ENCODE measurements around the gene UBR7.

Gene UBR7

DNA sequence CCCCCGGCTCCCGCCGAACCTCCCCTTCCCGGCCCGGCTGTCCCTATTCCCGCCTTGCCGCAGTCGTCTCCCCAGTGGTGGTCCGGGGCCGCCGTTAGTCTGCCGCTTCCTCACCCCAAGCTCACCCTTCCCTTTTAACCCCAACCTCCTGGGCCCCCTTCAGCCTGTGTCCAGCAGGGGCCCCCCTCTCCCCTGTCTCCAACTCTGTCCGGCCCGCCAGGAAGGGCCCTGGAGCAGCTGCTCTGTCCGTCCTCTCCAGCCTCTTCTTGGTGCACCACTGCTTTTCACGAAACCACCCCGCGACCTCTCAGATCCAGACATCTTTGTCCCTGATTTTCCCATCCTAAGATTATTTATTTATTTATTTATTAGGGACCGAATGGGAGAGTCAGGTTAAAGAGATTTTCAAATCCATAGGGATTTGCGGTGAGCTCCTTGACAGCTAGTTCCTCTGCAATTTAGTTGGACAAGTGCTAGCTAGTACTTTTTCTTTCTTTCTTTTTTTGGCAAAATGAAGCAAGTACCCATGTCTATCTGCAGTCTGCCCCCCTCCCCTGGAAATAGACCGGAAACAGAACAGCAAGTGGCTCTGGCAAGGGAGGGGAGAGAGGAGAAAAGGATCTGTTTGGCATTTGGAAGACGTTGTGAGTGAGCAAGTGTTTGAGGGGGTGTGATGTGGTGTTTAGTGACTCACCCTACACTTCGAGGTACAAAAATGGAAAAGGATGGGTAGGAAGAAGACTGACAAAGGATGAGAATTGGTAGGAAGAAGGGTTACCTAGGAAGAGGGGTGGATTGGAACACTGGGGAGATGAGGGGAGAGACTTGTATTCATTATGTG lies 632 bp downstream of the UBR7 start:
- peak; percentile 42 to 49 for DNase-seq (ENCODE audit: low read depth in 1 of 2, low spot score in 1 of 2)
- Histone ChIP-seq H3K4me3 (replicated peaks; ENCODE audit: insufficient read depth, low read length) (peak overlapping the region; percentile 74), H3K27ac (replicated peaks) (peak overlapping the region; percentile 78), H3K27me3 (ENCODE audit: insufficient read depth, poor library complexity, severe bottlenecking) (no peaks in the 10 kb centered on the region)
- TF ChIP-seq REST (IDR thresholded peaks at IDR 0.05; ENCODE audit: insufficient replicate concordance, low read depth) (no peak), SPI1 (IDR thresholded peaks at IDR 0.05; ENCODE audit: borderline replicate concordance, low read depth) (no peak), GABPA (IDR thresholded peaks at IDR 0.05; ENCODE audit: low read depth) (no peak), POLR2AphosphoS5 (IDR thresholded peaks at IDR 0.05; ENCODE audit: low read depth) (no peak)
- TF ChIP-seq, protein P1, sequence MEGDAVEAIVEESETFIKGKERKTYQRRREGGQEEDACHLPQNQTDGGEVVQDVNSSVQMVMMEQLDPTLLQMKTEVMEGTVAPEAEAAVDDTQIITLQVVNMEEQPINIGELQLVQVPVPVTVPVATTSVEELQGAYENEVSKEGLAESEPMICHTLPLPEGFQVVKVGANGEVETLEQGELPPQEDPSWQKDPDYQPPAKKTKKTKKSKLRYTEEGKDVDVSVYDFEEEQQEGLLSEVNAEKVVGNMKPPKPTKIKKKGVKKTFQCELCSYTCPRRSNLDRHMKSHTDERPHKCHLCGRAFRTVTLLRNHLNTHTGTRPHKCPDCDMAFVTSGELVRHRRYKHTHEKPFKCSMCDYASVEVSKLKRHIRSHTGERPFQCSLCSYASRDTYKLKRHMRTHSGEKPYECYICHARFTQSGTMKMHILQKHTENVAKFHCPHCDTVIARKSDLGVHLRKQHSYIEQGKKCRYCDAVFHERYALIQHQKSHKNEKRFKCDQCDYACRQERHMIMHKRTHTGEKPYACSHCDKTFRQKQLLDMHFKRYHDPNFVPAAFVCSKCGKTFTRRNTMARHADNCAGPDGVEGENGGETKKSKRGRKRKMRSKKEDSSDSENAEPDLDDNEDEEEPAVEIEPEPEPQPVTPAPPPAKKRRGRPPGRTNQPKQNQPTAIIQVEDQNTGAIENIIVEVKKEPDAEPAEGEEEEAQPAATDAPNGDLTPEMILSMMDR (IDR thresholded peaks at IDR 0.05; ENCODE audit: insufficient read depth, low read length), result no peak

- no peak overlapping the region for H3K27ac ChIP-seq (replicated peaks)
- TF ChIP-seq POLR2AphosphoS5 (IDR thresholded peaks at IDR 0.05; ENCODE audit: low read depth) (no peak), REST (IDR thresholded peaks at IDR 0.05; ENCODE audit: insufficient replicate concordance, low read depth) (no peak), GABPA (IDR thresholded peaks at IDR 0.05; ENCODE audit: low read depth) (no peak), SPI1 (IDR thresholded peaks at IDR 0.05; ENCODE audit: borderline replicate concordance, low read depth) (no peak)
- TF ChIP-seq, protein P1 (IDR thresholded peaks at IDR 0.05; ENCODE audit: insufficient read depth, low read length), result no peak
- DNase-seq (ENCODE audit: low read depth in 1 of 2, low spot score in 1 of 2), result no peak
- no peaks in the 10 kb centered on the region for H3K27me3 ChIP-seq (ENCODE audit: insufficient read depth, poor library complexity, severe bottlenecking)
- no peak overlapping the region for H3K4me3 ChIP-seq (replicated peaks; ENCODE audit: insufficient read depth, low read length)
Measured at GRCh38 chr14:93212432-93212831, 5.4 kb downstream of the UBR7 start.

DNA sequence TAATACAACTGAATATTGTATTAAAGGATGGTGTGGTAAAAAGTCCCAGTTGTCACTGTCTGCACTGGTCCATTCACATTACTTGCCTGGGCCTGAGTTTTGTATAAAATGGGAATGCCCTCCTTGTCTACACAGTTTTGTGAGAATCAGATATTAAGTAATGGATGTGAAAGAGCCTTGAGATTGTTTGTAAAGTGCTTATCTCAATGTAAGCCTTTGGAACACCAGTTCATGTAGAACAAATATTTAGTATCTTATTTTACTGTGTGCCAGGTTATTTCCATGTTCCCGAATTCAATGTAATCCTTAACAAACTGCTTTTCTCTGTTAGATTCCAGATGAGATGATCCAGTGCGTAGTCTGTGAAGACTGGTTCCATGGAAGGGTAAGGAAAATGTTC lies 7.5 kb downstream of the UBR7 start:
- H3K27ac ChIP-seq (replicated peaks), result no peak overlapping the region
- no peak for DNase-seq (ENCODE audit: low read depth in 1 of 2, low spot score in 1 of 2)
- H3K4me3 ChIP-seq (replicated peaks; ENCODE audit: insufficient read depth, low read length), result no peak overlapping the region
- TF ChIP-seq POLR2AphosphoS5 (IDR thresholded peaks at IDR 0.05; ENCODE audit: low read depth) (no peak), GABPA (IDR thresholded peaks at IDR 0.05; ENCODE audit: low read depth) (no peak), REST (IDR thresholded peaks at IDR 0.05; ENCODE audit: insufficient replicate concordance, low read depth) (no peak), SPI1 (IDR thresholded peaks at IDR 0.05; ENCODE audit: borderline replicate concordance, low read depth) (no peak)
- TF ChIP-seq, protein P1 (IDR thresholded peaks at IDR 0.05; ENCODE audit: insufficient read depth, low read length), result no peak
- no peaks in the 10 kb centered on the region for H3K27me3 ChIP-seq (ENCODE audit: insufficient read depth, poor library complexity, severe bottlenecking)
